ENCODE data around the gene RPP40.
"Not testable (repeated sequence)": the region's sequence is repeated elsewhere in the genome, so short reads cannot be mapped to it uniquely, and the experiment has no call there.

RPP40 gene

GRCh38 chr6:5012519-5012918 is 8.7 kb upstream of the RPP40 start:
- no peak for DNase-seq

- DNase-seq = no peak
Measured at GRCh38 chr6:5011346-5011745, 7.5 kb upstream of the RPP40 start.

GRCh38 chr6:5007531-5007930 is 3.7 kb upstream of the RPP40 start:
- DNase-seq = no peak

GRCh38 chr6:5006222-5006621 is 2.4 kb upstream of the RPP40 start:
- DNase-seq = no peak

- DNase-seq = not testable (repeated sequence)
Measured at GRCh38 chr6:5005038-5005433, 1.2 kb upstream of the RPP40 start.

GRCh38 chr6:5004373-5005037 is 668 bp upstream of the RPP40 start:
- no peak for DNase-seq

- DNase-seq = no peak
Measured at GRCh38 chr6:4999586-4999985, 4.3 kb downstream of the RPP40 start.

GRCh38 chr6:4997862-4998261 is 6.0 kb downstream of the RPP40 start:
- DNase-seq = no peak

- DNase-seq = no peak
Measured at GRCh38 chr6:4994741-4995140, 9.1 kb downstream of the RPP40 start.

- DNase-seq = no peak
Measured at GRCh38 chr6:4987432-4987831, 16.4 kb downstream of the RPP40 start.

GRCh38 chr6:4986999-4987398 is 16.8 kb downstream of the RPP40 start:
- DNase-seq = no peak

GRCh38 chr6:4983322-4983721 is 20.5 kb downstream of the RPP40 start:
- DNase-seq = no peak

GRCh38 chr6:4981761-4982160 is 22.1 kb downstream of the RPP40 start:
- DNase-seq = no peak

GRCh38 chr6:4979426-4979825 is 24.4 kb downstream of the RPP40 start:
- DNase-seq = no peak

- DNase-seq = no peak
Measured at GRCh38 chr6:4977468-4977867, 26.4 kb downstream of the RPP40 start.

- DNase-seq = no peak
Measured at GRCh38 chr6:4975506-4975905, 28.3 kb downstream of the RPP40 start.

GRCh38 chr6:4974962-4975361 is 28.9 kb downstream of the RPP40 start:
- DNase-seq = no peak

- no peak for DNase-seq
Measured at GRCh38 chr6:4973982-4974745, 29.7 kb downstream of the RPP40 start.

GRCh38 chr6:4973415-4973814 is 30.4 kb downstream of the RPP40 start:
- no peak for DNase-seq

GRCh38 chr6:4972438-4972837 is 31.4 kb downstream of the RPP40 start:
- no peak for DNase-seq

- no peak for DNase-seq
Measured at GRCh38 chr6:4971851-4972250, 32.0 kb downstream of the RPP40 start.

GRCh38 chr6:4970739-4971395 is 33.0 kb downstream of the RPP40 start:
- no peak for DNase-seq

GRCh38 chr6:4969609-4970285 is 34.1 kb downstream of the RPP40 start:
- no peak for DNase-seq

Data from CD4-positive, alpha-beta T cell treated with Interleukin-17A for 4 hours (primary cell).